ENCODE measurements around the gene TTC22. TPM values are rescaled to one million over a fixed set of nuclear protein-coding genes. Genes with fewer than 3 reads are reported as not detected.
A peak's percentile ranks its signal among the peaks of the same experiment; 100 is the strongest.

Gene TTC22
- total RNA-seq, 3 donors from 2014 or later, result 51.6 to 122 (median 70.8) TPM

DNA sequence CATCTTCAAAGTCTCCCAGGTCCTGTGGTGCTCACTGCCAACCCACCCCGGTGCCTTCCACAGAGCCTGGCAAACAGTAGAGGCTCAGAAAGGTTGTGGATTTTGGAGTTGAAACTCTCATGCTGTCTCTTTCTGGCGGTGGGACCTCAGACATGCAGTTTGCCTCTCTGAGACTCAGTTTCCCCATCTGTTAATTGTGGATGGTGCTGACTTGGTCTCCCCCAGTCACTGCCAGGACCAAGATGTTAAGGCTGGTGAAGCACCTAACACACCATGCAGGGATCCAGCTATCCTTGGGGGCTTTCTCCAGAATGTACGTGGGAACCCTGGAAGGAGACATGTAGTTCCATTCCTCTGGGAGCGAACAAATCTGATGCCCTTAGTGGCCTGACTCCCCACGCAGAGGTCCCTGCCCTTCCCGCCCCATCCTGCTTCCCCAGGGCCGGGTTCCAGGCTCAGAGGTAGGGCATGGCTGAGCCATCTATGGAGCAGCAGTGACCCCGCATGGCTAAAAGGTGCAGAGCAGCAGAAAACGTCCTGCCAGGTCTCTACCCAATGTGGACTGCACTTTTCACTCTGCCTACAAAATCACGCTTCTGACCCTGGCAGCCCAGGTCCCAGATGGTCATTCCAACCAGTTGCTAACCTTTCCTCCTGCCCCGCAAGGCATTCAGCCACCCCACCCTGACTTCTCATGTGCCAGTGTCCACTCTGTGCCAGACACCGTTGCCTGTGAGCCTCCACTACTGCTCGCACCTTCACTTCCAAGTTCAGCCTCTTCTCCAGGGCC, 9.2 kb upstream of the TTC22 start:
- Histone ChIP-seq H3K9me3 (no peaks in the 10 kb centered on the region), H3K36me3 (ENCODE audit: low read depth) (no peaks in the 10 kb centered on the region), H3K4me1 (ENCODE audit: low read depth) (peaks cover 14% of the 10 kb centered on the region), H3K4me3 (no peak overlapping the region)
- ATAC-seq, result peak; percentile 81
- TF ChIP-seq, protein P1, sequence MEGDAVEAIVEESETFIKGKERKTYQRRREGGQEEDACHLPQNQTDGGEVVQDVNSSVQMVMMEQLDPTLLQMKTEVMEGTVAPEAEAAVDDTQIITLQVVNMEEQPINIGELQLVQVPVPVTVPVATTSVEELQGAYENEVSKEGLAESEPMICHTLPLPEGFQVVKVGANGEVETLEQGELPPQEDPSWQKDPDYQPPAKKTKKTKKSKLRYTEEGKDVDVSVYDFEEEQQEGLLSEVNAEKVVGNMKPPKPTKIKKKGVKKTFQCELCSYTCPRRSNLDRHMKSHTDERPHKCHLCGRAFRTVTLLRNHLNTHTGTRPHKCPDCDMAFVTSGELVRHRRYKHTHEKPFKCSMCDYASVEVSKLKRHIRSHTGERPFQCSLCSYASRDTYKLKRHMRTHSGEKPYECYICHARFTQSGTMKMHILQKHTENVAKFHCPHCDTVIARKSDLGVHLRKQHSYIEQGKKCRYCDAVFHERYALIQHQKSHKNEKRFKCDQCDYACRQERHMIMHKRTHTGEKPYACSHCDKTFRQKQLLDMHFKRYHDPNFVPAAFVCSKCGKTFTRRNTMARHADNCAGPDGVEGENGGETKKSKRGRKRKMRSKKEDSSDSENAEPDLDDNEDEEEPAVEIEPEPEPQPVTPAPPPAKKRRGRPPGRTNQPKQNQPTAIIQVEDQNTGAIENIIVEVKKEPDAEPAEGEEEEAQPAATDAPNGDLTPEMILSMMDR (IDR thresholded peaks at IDR 0.05), result peak; percentile 87
- intact Hi-C loops (cut with DNase I, micrococcal nuclease), result loop anchor here in 1 of 2 donors (5.0 kb wide), 1 partner anchor 138 kb away; no protein-coding TSS in a partner anchor
- DNase-seq, result peak in 2 of 3 donors; percentile 88 to 90

DNA sequence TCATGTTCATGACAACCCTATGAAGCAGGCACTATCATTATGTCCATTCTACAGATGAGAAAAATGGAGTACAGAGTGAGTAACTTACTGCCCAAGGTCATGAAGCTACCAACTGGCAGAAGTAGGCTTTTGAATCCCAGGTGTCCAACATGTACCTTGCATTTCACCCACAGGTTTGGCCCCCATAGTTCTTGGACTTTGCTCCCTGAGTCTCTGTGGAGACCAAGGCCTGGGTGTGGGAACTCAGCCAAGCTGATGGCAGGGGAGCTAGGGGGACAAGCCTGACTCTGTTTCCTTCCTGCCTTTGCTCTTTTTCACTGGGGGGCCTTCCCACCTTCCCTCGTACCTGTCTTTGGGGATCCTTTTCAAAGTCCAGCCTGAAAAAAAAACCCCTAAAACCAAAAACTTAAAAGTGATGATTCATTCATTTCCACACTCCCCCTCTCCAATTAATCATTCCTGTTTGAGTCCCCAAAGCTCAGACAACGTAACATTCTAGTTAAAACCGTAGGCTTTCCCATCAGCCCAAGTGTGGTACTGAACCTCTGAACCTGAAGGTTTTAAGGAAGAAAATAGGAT, 8.5 kb upstream of the TTC22 start:
- intact Hi-C loops (cut with DNase I, micrococcal nuclease), result loop anchor here (5.0 to 10.0 kb wide), 2 partner anchors 137 to 305 kb away; no protein-coding TSS in a partner anchor

DNA sequence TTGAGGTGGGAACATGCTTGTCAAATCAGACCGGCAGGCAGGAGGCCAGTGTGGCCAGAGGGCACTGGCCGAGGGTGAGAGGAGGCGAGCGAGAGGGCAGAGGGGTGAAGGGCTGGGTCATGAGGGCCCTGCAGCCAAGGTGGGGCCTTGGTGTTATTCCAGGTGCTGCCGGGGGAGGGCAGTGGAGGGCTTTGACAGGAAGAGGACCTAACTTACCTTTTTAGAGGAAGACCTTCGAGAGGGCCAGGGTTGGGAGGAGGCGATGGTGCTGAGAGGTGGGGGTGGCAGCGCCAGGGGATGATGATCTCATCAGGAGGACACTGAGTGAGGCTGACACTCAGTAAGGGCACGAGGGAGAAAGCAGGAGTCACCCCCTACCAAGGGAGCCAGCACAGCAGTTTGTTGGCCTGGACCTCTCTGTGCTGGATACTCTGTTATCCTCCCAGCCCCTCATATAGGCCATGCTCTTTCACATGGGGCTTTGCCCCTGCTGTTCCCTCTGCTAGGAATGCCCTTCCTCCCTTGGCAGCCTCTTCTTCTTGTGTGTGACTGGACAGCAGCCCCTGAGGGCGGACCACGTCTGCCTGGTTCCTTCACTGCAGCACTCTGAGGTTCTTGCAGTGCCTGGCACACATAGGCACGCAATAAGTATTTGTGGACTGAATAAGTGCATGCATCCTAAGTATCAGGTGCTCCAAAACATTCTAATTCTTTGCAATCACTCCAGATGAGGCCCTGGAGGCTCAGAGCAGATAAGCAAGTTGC, 7.5 kb upstream of the TTC22 start:
- DNase-seq (no peak), ATAC-seq (no peak)
- intact Hi-C loops (cut with DNase I, micrococcal nuclease), result loop anchor here in 1 of 2 donors (10.0 kb wide), 1 partner anchor 304 kb away; no protein-coding TSS in a partner anchor
- H3K4me3 ChIP-seq, result no peak overlapping the region
- H3K9me3 ChIP-seq, result no peaks in the 10 kb centered on the region
- peaks cover 14% of the 10 kb centered on the region for H3K4me1 ChIP-seq (ENCODE audit: low read depth)
- H3K36me3 ChIP-seq (ENCODE audit: low read depth), result no peaks in the 10 kb centered on the region
- TF ChIP-seq, protein P1 (IDR thresholded peaks at IDR 0.05), result no peak

More for the DNA sequence above, 8.5 kb upstream of the TTC22 start:
- TF ChIP-seq, protein P1 (IDR thresholded peaks at IDR 0.05), result no peak
- Histone ChIP-seq H3K4me1 (ENCODE audit: low read depth) (peaks cover 17% of the 10 kb centered on the region), H3K4me3 (no peak overlapping the region), H3K36me3 (ENCODE audit: low read depth) (no peaks in the 10 kb centered on the region), H3K9me3 (no peaks in the 10 kb centered on the region)
- ATAC-seq (no peak), DNase-seq (no peak)

DNA sequence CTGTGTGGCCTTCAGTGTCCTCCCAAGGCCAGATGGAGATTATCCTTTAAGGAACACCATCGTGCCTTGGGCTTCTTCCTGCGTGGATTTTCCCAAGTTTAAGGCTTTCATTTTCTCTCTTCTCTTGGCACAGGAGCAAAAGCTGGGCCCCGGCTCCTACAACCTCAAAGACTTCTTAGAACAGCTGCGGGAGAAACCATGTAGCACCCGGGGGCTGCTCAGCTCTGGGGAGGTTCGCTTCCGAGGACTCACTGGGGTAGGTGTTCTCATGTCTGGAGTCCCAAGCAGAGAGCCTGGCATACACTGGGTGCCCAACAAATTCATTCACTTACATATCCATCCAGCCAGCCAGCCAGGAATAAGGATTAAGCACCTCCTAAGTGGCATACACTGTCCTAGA, 6.6 kb upstream of the TTC22 start:
- Histone ChIP-seq H3K4me3 (no peak overlapping the region), H3K9me3 (no peaks in the 10 kb centered on the region), H3K36me3 (ENCODE audit: low read depth) (no peaks in the 10 kb centered on the region), H3K4me1 (ENCODE audit: low read depth) (peaks cover 14% of the 10 kb centered on the region)
- intact Hi-C loops (cut with DNase I, micrococcal nuclease), result loop anchor here in 1 of 2 donors (10.0 kb wide), 1 partner anchor 303 kb away; no protein-coding TSS in a partner anchor
- DNase-seq (no peak), ATAC-seq (no peak)
- TF ChIP-seq, protein P1 (IDR thresholded peaks at IDR 0.05), result no peak

DNA sequence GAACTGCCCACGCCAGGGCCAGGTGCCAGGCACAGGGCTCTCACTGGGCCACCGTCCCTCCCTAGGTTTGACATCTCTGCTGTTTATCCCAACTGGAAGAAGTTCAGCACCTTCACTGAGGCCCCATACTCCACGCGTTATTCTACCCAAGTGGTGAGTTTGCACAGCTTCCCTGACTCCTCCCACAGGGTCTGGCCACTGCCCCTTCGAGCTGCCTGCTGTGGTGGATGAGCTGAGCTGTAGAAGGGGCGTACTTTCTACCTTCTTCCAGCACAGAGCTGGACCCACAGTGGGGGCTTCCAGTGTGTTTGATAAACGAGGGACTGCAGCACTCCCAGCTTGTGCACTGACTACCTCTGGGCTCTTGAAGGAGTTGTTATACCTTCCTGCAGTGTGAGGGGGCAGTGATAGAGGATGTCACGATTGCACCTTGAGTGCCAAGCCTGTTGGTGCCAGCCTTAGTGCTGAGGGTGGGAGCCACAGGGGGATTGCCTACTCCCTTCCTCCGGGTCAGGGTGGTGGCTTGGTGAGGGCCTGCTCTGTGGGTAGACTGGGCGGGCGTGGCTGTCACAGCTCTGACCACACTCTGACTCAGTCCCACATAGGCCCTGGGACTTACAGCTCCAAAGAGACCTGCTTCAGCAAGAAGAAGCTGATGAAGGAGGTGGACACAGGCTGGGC, 5.9 kb upstream of the TTC22 start:
- peak in 1 of 3 donors; percentile 58 for DNase-seq
- intact Hi-C loops (cut with DNase I, micrococcal nuclease), result loop anchor here in 1 of 2 donors (10.0 kb wide), 1 partner anchor 302 kb away; no protein-coding TSS in a partner anchor
- no peak overlapping the region for H3K4me3 ChIP-seq
- no peaks in the 10 kb centered on the region for H3K36me3 ChIP-seq (ENCODE audit: low read depth)
- peaks cover 15% of the 10 kb centered on the region for H3K4me1 ChIP-seq (ENCODE audit: low read depth)
- ATAC-seq, result peak; percentile 38
- H3K9me3 ChIP-seq, result no peaks in the 10 kb centered on the region
- TF ChIP-seq, protein P1 (IDR thresholded peaks at IDR 0.05), result no peak
